WTC11 (cell line): ENCODE measurements around the gene LYRM4. TPM values are rescaled to one million over a fixed set of nuclear protein-coding genes. Genes with fewer than 3 reads are reported as not detected.

ENCODE experiments used
- ATAC-seq: fragments of 200-7000 bp; cut with Tn5 transposase; 2 replicates; pipeline ENCODE4 v1.10.0; 2021; ENCODE audit warnings: mild to moderate bottlenecking, moderate library complexity
- CTCF ChIA-PET: fragments of 300-600 bp; sonication (Branson Sonifier 250); formaldehyde crosslinking; loops from one replicate; lab custom pipeline; 2021; ENCODE audit warnings: antibody characterized with exemption; lab: Charles Lee
- POLR2A ChIA-PET: fragments of 350-600 bp; sonication (Branson Sonifier 250); formaldehyde crosslinking; loops from one replicate; lab custom pipeline; 2021; ENCODE audit warnings: antibody characterized with exemption; lab: Charles Lee
- DNase-seq: peaks from one replicate; pipeline ENCODE4 v3.0.0; 2021; ENCODE audit warnings: low spot score
- H3K27ac Mint-ChIP-seq: 2 replicates; pipeline ENCODE4 v1.8.0; 2021; ENCODE audit warnings: mixed read lengths
- H3K27me3 Mint-ChIP-seq: 2 replicates; pipeline ENCODE4 v1.8.0; 2021; ENCODE audit warnings: low read depth, mild to moderate bottlenecking, moderate library complexity, mixed read lengths
- H3K36me3 Mint-ChIP-seq: 2 replicates; pipeline ENCODE4 v1.8.0; 2021; ENCODE audit warnings: mixed read lengths
- H3K4me1 Mint-ChIP-seq: 2 replicates; pipeline ENCODE4 v1.8.0; 2022; ENCODE audit warnings: mixed read lengths
- H3K4me3 Mint-ChIP-seq: 2 replicates; pipeline ENCODE4 v1.8.0; 2021; ENCODE audit warnings: mild to moderate bottlenecking, moderate library complexity, mixed read lengths
- H3K9me3 Mint-ChIP-seq: 2 replicates; pipeline ENCODE4 v1.8.0; 2021; ENCODE audit warnings: mixed read lengths
- CREB1 ChIP-seq: sonication (generic); formaldehyde crosslinking; IDR thresholded peaks from 2 replicates; pipeline ENCODE4 v1.8.0; 2023; ENCODE audit warnings: mild to moderate bottlenecking, missing genetic modification reagents
- E2F5 ChIP-seq: sonication (generic); formaldehyde crosslinking; IDR thresholded peaks from 2 replicates; pipeline ENCODE4 v1.8.1; 2022; ENCODE audit warnings: mild to moderate bottlenecking, moderate library complexity, missing genetic modification reagents
- ELF4 ChIP-seq: sonication (generic); formaldehyde crosslinking; IDR thresholded peaks from 2 replicates; pipeline ENCODE4 v1.8.1; 2022; ENCODE audit warnings: low read depth, mild to moderate bottlenecking, moderate library complexity, missing genetic modification reagents
- FOXJ3 ChIP-seq: sonication (generic); formaldehyde crosslinking; IDR thresholded peaks from 2 replicates; pipeline ENCODE4 v1.9.0; 2021; ENCODE audit warnings: missing genetic modification reagents, mild to moderate bottlenecking, borderline replicate concordance
- FOXP1 ChIP-seq: sonication (generic); formaldehyde crosslinking; IDR thresholded peaks from 2 replicates; pipeline ENCODE4 v1.8.0; 2022; ENCODE audit warnings: missing genetic modification reagents, mild to moderate bottlenecking, moderate library complexity, borderline replicate concordance
- GABPB1 ChIP-seq: sonication (generic); formaldehyde crosslinking; IDR thresholded peaks from 2 replicates; pipeline ENCODE4 v1.8.1; 2023; ENCODE audit warnings: mild to moderate bottlenecking, missing genetic modification reagents
- NFATC4 ChIP-seq: fragments of 250-450 bp; sonication (Bioruptor Pico); IDR thresholded peaks from 2 replicates; pipeline ENCODE4 v1.9.0; 2021; ENCODE audit warnings: mild to moderate bottlenecking
- NFYB ChIP-seq: sonication (generic); formaldehyde crosslinking; conservative IDR thresholded peaks from 2 replicates; pipeline ENCODE4 v1.8.0; 2022; ENCODE audit warnings: low read depth, missing genetic modification reagents
- PREB ChIP-seq: sonication (generic); formaldehyde crosslinking; IDR thresholded peaks from 2 replicates; pipeline ENCODE4 v1.8.1; 2022; ENCODE audit warnings: mild to moderate bottlenecking, missing genetic modification reagents, moderate library complexity, borderline replicate concordance
- SMAD3 ChIP-seq: sonication (generic); formaldehyde crosslinking; IDR thresholded peaks from 2 replicates; pipeline ENCODE4 v1.8.0; 2022; ENCODE audit warnings: missing genetic modification reagents, mild to moderate bottlenecking, borderline replicate concordance
- SMAD4 ChIP-seq: sonication (generic); formaldehyde crosslinking; IDR thresholded peaks from 2 replicates; pipeline ENCODE4 v1.8.0; 2022; ENCODE audit warnings: mild to moderate bottlenecking, missing genetic modification reagents
- SOX15 ChIP-seq: fragments of 250-450 bp; sonication (Bioruptor Pico); IDR thresholded peaks from 2 replicates; pipeline ENCODE4 v1.9.0; 2021; ENCODE audit warnings: mild to moderate bottlenecking
- SP1 ChIP-seq: sonication (generic); formaldehyde crosslinking; conservative IDR thresholded peaks from 2 replicates; pipeline ENCODE4 v1.8.1; 2022; ENCODE audit warnings: missing genetic modification reagents
- TCF7 ChIP-seq: sonication (generic); formaldehyde crosslinking; IDR thresholded peaks from 2 replicates; pipeline ENCODE4 v1.8.0; 2022; ENCODE audit warnings: mild to moderate bottlenecking, low read depth, missing genetic modification reagents, moderate library complexity
- ZBTB21 ChIP-seq: sonication (generic); formaldehyde crosslinking; IDR thresholded peaks from 2 replicates; pipeline ENCODE4 v1.8.1; 2023; ENCODE audit warnings: mild to moderate bottlenecking, missing genetic modification reagents, borderline replicate concordance
- ZBTB43 ChIP-seq: sonication (generic); formaldehyde crosslinking; IDR thresholded peaks from 2 replicates; pipeline ENCODE4 v1.8.1; 2023; ENCODE audit warnings: mild to moderate bottlenecking, missing genetic modification reagents
- ZNF219 ChIP-seq: sonication (generic); formaldehyde crosslinking; IDR thresholded peaks from 2 replicates; pipeline ENCODE4 v1.8.0; 2023; ENCODE audit warnings: missing genetic modification reagents, mild to moderate bottlenecking, borderline replicate concordance
- ZNF263 ChIP-seq: sonication (generic); formaldehyde crosslinking; IDR thresholded peaks from 2 replicates; pipeline ENCODE4 v1.8.1; 2022; ENCODE audit warnings: low read depth, mild to moderate bottlenecking, moderate library complexity, missing genetic modification reagents
- ZNF317 ChIP-seq: sonication (generic); formaldehyde crosslinking; IDR thresholded peaks from 2 replicates; pipeline ENCODE4 v1.8.1; 2023; ENCODE audit warnings: low read depth, mild to moderate bottlenecking, moderate library complexity, missing genetic modification reagents, borderline replicate concordance
- ZNF396 ChIP-seq: fragments of 250-450 bp; sonication (Bioruptor Pico); IDR thresholded peaks from 2 replicates; pipeline ENCODE4 v1.8.0; 2021; ENCODE audit warnings: mild to moderate bottlenecking, moderate library complexity, borderline replicate concordance
- ZNF416 ChIP-seq: fragments of 250-450 bp; sonication (Bioruptor Pico); IDR thresholded peaks from 2 replicates; pipeline ENCODE4 v1.9.0; 2021; ENCODE audit warnings: mild to moderate bottlenecking, inconsistent platforms
- ZNF423 ChIP-seq: fragments of 250-450 bp; sonication (Bioruptor Pico); IDR thresholded peaks from 2 replicates; pipeline ENCODE4 v2.1.2; 2022; ENCODE audit warnings: mild to moderate bottlenecking, moderate library complexity
- total RNA-seq: library from RNA; stranded (reverse); gene quantifications from 3 replicates; pipeline ENCODE4 v1.2.3, GENCODE V29; 2021
- TF ChIP-seq, protein P1 (sequence below): fragments of 250-450 bp; sonication (Bioruptor Pico); IDR thresholded peaks from 2 replicates; pipeline ENCODE4 v1.8.0; 2021; ENCODE audit warnings: mild to moderate bottlenecking
- TF ChIP-seq, protein P2 (sequence below): sonication (generic); formaldehyde crosslinking; IDR thresholded peaks from 2 replicates; pipeline ENCODE4 v1.8.1; 2022; ENCODE audit warnings: low read depth, mild to moderate bottlenecking, moderate library complexity, missing genetic modification reagents, borderline replicate concordance
- TF ChIP-seq, protein P3 (sequence below): fragments of 250-450 bp; sonication (Bioruptor Pico); IDR thresholded peaks from 2 replicates; pipeline ENCODE4 v2.1.2; 2022; ENCODE audit warnings: mild to moderate bottlenecking, moderate library complexity
- TF ChIP-seq, protein P4 (sequence below): sonication (generic); formaldehyde crosslinking; IDR thresholded peaks from 2 replicates; pipeline ENCODE4 v1.8.1; 2022; ENCODE audit warnings: missing genetic modification reagents, borderline replicate concordance

LYRM4 gene
- total RNA-seq, 1 experiment from 2014 or later = 49.7 TPM

DNA sequence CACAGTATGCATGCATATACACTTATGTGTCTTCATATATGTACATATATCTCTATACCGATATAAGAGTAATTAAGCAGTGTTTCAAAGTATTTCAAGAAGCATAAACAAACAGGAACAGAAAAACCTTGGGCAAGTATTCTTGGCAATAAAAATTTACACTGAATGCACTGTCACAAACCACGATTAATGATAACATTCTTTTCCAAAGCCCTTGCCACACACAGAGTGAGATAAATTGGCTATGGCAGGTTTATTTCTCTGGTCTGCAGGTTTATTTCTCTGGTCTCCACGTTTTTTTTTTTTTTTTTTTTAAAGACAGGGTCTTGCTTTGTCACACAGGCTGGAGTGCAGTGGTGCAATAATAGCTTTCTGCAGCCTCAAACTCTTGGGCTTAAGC lies 102.6 kb downstream of the LYRM4 start (continued):
- TF ChIP-seq ZNF396 (CRISPR knock-in tag) (no peak), ZNF416 (CRISPR knock-in tag) (no peak), SP1 (CRISPR knock-in tag) (no peak), E2F5 (CRISPR knock-in tag) (no peak), NFYB (no peak), ZBTB21 (CRISPR knock-in tag) (no peak), ZNF263 (CRISPR knock-in tag) (no peak), ZBTB43 (CRISPR knock-in tag) (no peak), ZNF317 (CRISPR knock-in tag) (no peak), FOXJ3 (CRISPR knock-in tag) (no peak), SMAD3 (CRISPR knock-in tag) (no peak), SMAD4 (CRISPR knock-in tag) (no peak), GABPB1 (CRISPR knock-in tag) (no peak), ZNF219 (CRISPR knock-in tag) (no peak)
- TF ChIP-seq, protein P1, sequence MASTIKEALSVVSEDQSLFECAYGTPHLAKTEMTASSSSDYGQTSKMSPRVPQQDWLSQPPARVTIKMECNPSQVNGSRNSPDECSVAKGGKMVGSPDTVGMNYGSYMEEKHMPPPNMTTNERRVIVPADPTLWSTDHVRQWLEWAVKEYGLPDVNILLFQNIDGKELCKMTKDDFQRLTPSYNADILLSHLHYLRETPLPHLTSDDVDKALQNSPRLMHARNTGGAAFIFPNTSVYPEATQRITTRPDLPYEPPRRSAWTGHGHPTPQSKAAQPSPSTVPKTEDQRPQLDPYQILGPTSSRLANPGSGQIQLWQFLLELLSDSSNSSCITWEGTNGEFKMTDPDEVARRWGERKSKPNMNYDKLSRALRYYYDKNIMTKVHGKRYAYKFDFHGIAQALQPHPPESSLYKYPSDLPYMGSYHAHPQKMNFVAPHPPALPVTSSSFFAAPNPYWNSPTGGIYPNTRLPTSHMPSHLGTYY (CRISPR knock-in tag) = no peak
- TF ChIP-seq, all 79 proteins: peak for 0

GRCh38 chr6:5157621-5158138 lies 103.1 kb downstream of the LYRM4 start:
- ChIA-PET CTCF (interaction anchor here (2.6 kb wide), 1 partner anchor 14 kb away, joined by 18 read pairs; no protein-coding TSS in a partner anchor), POLR2A (no interaction called here)
- H3K27me3 Mint-ChIP-seq = no peaks in the 10 kb centered on the region; the same call in 1 of the 2 replicates
- no peak for DNase-seq
- no peak for ATAC-seq
- H3K9me3 Mint-ChIP-seq = no peaks in the 10 kb centered on the region
- H3K36me3 Mint-ChIP-seq = no peaks in the 10 kb centered on the region
- peaks cover 9% of the 10 kb centered on the region for H3K4me1 Mint-ChIP-seq
- H3K27ac Mint-ChIP-seq = no peak overlapping the region
- H3K4me3 Mint-ChIP-seq = no peak overlapping the region
- TF ChIP-seq ZNF423 (CRISPR knock-in tag) (no peak), NFATC4 (no peak), PREB (CRISPR knock-in tag) (no peak), CREB1 (CRISPR knock-in tag) (no peak), SOX15 (CRISPR knock-in tag) (no peak), ELF4 (CRISPR knock-in tag) (no peak), FOXP1 (CRISPR knock-in tag) (no peak), TCF7 (no peak)
- TF ChIP-seq, protein P2, sequence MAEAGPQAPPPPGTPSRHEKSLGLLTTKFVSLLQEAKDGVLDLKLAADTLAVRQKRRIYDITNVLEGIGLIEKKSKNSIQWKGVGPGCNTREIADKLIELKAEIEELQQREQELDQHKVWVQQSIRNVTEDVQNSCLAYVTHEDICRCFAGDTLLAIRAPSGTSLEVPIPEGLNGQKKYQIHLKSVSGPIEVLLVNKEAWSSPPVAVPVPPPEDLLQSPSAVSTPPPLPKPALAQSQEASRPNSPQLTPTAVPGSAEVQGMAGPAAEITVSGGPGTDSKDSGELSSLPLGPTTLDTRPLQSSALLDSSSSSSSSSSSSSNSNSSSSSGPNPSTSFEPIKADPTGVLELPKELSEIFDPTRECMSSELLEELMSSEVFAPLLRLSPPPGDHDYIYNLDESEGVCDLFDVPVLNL (CRISPR knock-in tag) = no peak
- TF ChIP-seq, protein P3, sequence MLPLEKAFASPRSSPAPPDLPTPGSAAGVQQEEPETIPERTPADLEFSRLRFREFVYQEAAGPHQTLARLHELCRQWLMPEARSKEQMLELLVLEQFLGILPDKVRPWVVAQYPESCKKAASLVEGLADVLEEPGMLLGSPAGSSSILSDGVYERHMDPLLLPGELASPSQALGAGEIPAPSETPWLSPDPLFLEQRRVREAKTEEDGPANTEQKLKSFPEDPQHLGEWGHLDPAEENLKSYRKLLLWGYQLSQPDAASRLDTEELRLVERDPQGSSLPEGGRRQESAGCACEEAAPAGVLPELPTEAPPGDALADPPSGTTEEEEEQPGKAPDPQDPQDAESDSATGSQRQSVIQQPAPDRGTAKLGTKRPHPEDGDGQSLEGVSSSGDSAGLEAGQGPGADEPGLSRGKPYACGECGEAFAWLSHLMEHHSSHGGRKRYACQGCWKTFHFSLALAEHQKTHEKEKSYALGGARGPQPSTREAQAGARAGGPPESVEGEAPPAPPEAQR = no peak
- TF ChIP-seq, protein P4, sequence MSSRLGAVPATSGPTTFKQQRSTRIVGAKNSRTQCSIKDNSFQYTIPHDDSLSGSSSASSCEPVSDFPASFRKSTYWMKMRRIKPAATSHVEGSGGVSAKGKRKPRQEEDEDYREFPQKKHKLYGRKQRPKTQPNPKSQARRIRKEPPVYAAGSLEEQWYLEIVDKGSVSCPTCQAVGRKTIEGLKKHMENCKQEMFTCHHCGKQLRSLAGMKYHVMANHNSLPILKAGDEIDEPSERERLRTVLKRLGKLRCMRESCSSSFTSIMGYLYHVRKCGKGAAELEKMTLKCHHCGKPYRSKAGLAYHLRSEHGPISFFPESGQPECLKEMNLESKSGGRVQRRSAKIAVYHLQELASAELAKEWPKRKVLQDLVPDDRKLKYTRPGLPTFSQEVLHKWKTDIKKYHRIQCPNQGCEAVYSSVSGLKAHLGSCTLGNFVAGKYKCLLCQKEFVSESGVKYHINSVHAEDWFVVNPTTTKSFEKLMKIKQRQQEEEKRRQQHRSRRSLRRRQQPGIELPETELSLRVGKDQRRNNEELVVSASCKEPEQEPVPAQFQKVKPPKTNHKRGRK (CRISPR knock-in tag) = no peak
